H9 (cell line): ENCODE measurements around the gene TBC1D8. TPM values are rescaled to one million over a fixed set of nuclear protein-coding genes. Genes with fewer than 3 reads are reported as not detected.

ENCODE experiments used
- DNase-seq: peaks from one replicate; pipeline ENCODE4 v3.0.0-alpha.2; 2017
- H2AFZ ChIP-seq: one replicate; pipeline ENCODE4 v1.6.1; 2013; ENCODE audit warnings: mild to moderate bottlenecking, low read length, control low read depth, moderate library complexity
- H2AK5ac ChIP-seq: 2 replicates; pipeline ENCODE4 v1.6.1; 2013; ENCODE audit warnings: low read length, control low read depth, mixed read lengths; ENCODE audit not compliant: insufficient read length
- H2BK120ac ChIP-seq: one replicate; pipeline ENCODE4 v1.6.1; 2013; ENCODE audit warnings: low read depth, mild to moderate bottlenecking, low read length, control low read depth, inconsistent platforms; ENCODE audit not compliant: poor library complexity, severe bottlenecking
- H2BK12ac ChIP-seq: 2 replicates; pipeline ENCODE4 v1.6.1; 2013; ENCODE audit warnings: low read length, control low read depth, mixed read lengths, low read depth; ENCODE audit not compliant: insufficient read length
- H2BK15ac ChIP-seq: 2 replicates; pipeline ENCODE4 v1.6.1; 2013; ENCODE audit warnings: low read depth, low read length, control low read depth
- H2BK20ac ChIP-seq: one replicate; pipeline ENCODE4 v1.6.1; 2013; ENCODE audit warnings: low read depth, mild to moderate bottlenecking, low read length, control low read depth, inconsistent platforms; ENCODE audit not compliant: poor library complexity, severe bottlenecking
- H2BK5ac ChIP-seq: 2 replicates; pipeline ENCODE4 v1.6.1; 2013; ENCODE audit warnings: low read length, control low read depth, mixed read lengths; ENCODE audit not compliant: insufficient read length
- H3K14ac ChIP-seq: 2 replicates; pipeline ENCODE4 v1.6.1; 2013; ENCODE audit warnings: low read length, control low read depth; ENCODE audit not compliant: insufficient read depth
- H3K18ac ChIP-seq: 2 replicates; pipeline ENCODE4 v1.6.1; 2013; ENCODE audit warnings: low read depth, mild to moderate bottlenecking, mixed read lengths, low read length, control low read depth; ENCODE audit not compliant: insufficient read length
- H3K23ac ChIP-seq: 2 replicates; pipeline ENCODE4 v1.6.1; 2013; ENCODE audit warnings: low read length, control low read depth, mixed read lengths, low read depth; ENCODE audit not compliant: insufficient read length
- H3K23me2 ChIP-seq: 2 replicates; pipeline ENCODE4 v1.6.1; 2013; ENCODE audit warnings: low read depth, mild to moderate bottlenecking, mixed read lengths, low read length, control low read depth; ENCODE audit not compliant: insufficient read length, poor library complexity, severe bottlenecking
- H3K27ac ChIP-seq: 2 replicates; pipeline ENCODE4 v1.5.1; 2013; ENCODE audit warnings: low read length, control low read depth, mixed read lengths, low read depth; ENCODE audit not compliant: insufficient read length
- H3K27me3 ChIP-seq: 2 replicates; pipeline ENCODE4 v1.6.1; 2013; ENCODE audit warnings: low read length, control low read depth, inconsistent platforms; ENCODE audit not compliant: insufficient read depth
- H3K4ac ChIP-seq: 2 replicates; pipeline ENCODE4 v1.6.1; 2013; ENCODE audit warnings: low read depth, mild to moderate bottlenecking, control low read depth, inconsistent platforms, low read length, moderate library complexity
- H3K4me1 ChIP-seq: 2 replicates; pipeline ENCODE4 v1.6.1; 2013; ENCODE audit warnings: low read length, control low read depth, inconsistent platforms; ENCODE audit not compliant: insufficient read depth
- H3K4me2 ChIP-seq: 2 replicates; pipeline ENCODE4 v1.6.1; 2013; ENCODE audit warnings: low read length, control low read depth, mixed read lengths; ENCODE audit not compliant: insufficient read length, insufficient read depth
- H3K56ac ChIP-seq: 2 replicates; pipeline ENCODE4 v1.6.1; 2013; ENCODE audit warnings: low read depth, mild to moderate bottlenecking, mixed read lengths, low read length, control low read depth; ENCODE audit not compliant: insufficient read length
- H3K79me1 ChIP-seq: 2 replicates; pipeline ENCODE4 v1.6.1; 2013; ENCODE audit warnings: low read depth, mild to moderate bottlenecking, moderate library complexity, low read length, control low read depth, inconsistent platforms; ENCODE audit not compliant: insufficient read depth, poor library complexity, severe bottlenecking
- H3K79me2 ChIP-seq: 2 replicates; pipeline ENCODE4 v1.6.1; 2013; ENCODE audit warnings: low read length, control low read depth, inconsistent platforms; ENCODE audit not compliant: insufficient read depth
- H3K9ac ChIP-seq: 2 replicates; pipeline ENCODE4 v1.6.1; 2013; ENCODE audit warnings: low read length, control low read depth, mixed read lengths; ENCODE audit not compliant: insufficient read length; ENCODE audit errors: extremely low read depth
- H3K9me3 ChIP-seq: one replicate; pipeline ENCODE4 v1.6.1; 2013; ENCODE audit warnings: low read depth, low read length, inconsistent platforms; ENCODE audit not compliant: control insufficient read depth
- H3T11ph ChIP-seq: one replicate; pipeline ENCODE4 v1.6.1; 2013; ENCODE audit warnings: mild to moderate bottlenecking, low read length, control low read depth, inconsistent platforms
- H4K20me1 ChIP-seq: one replicate; pipeline ENCODE4 v1.6.1; 2013; ENCODE audit not compliant: control insufficient read depth, insufficient read length, insufficient read depth
- H4K5ac ChIP-seq: 2 replicates; pipeline ENCODE4 v1.6.1; 2013; ENCODE audit warnings: low read depth, mild to moderate bottlenecking, mixed read lengths, low read length, control low read depth; ENCODE audit not compliant: insufficient read length
- H4K8ac ChIP-seq: replicated peaks from 2 replicates; pipeline ENCODE4 v1.6.1; 2013; ENCODE audit warnings: low read length, control low read depth, mixed read lengths, low read depth; ENCODE audit not compliant: insufficient read length
- H4K91ac ChIP-seq: 2 replicates; pipeline ENCODE4 v1.6.1; 2013; ENCODE audit warnings: low read depth, mild to moderate bottlenecking, moderate library complexity, mixed read lengths, low read length, control low read depth; ENCODE audit not compliant: insufficient read length
- H3K27ac Mint-ChIP-seq, 3 experiments: 2 replicates in 2 of 3; 3 replicates in 1 of 3; pipeline ENCODE4 v1.8.0; 2020 to 2021; ENCODE audit warnings: mixed read lengths in 3 of 3, mild to moderate bottlenecking in 1 of 3, moderate library complexity in 1 of 3
- H3K27me3 Mint-ChIP-seq: 2 replicates; pipeline ENCODE4 v1.8.0; 2021; ENCODE audit warnings: low read depth, mild to moderate bottlenecking, moderate library complexity, mixed read lengths
- H3K36me3 Mint-ChIP-seq, 3 experiments: 2 replicates in 2 of 3; 3 replicates in 1 of 3; pipeline ENCODE4 v1.8.0; 2020 to 2021; ENCODE audit warnings: low read depth in 3 of 3, mixed read lengths in 3 of 3; ENCODE audit not compliant: insufficient read depth in 1 of 3
- H3K4me1 Mint-ChIP-seq, 2 experiments: 2 replicates each; pipeline ENCODE4 v1.8.0; 2020; ENCODE audit warnings: mixed read lengths in 2 of 2
- H3K4me3 Mint-ChIP-seq, 2 experiments: 2 replicates in 1 of 2; 3 replicates in 1 of 2; pipeline ENCODE4 v1.8.0; 2020 to 2021; ENCODE audit warnings: mild to moderate bottlenecking in 2 of 2, mixed read lengths in 2 of 2, moderate library complexity in 1 of 2
- H3K9me3 Mint-ChIP-seq, 2 experiments: 2 replicates in 1 of 2; 3 replicates in 1 of 2; pipeline ENCODE4 v1.8.0; 2020; ENCODE audit warnings: mild to moderate bottlenecking in 2 of 2, mixed read lengths in 2 of 2, moderate library complexity in 1 of 2
- CTCF ChIP-seq: fragments of 200-600 bp; sonication (generic); conservative IDR thresholded peaks from 3 replicates; pipeline ENCODE4 v1.8.0; 2021; ENCODE audit warnings: antibody characterized with exemption, mild to moderate bottlenecking
- WGBS: extraction: QIAGEN DNeasy Blood & Tissue Kit; methylation state at CpG from one replicate; pipeline ENCODE4 v1.1.7; 2013; ENCODE audit warnings: missing lambda C conversion rate, low lambda C conversion rate, mixed read lengths; ENCODE audit not compliant: insufficient read length; ENCODE audit errors: extremely low coverage; 5-methylcytosine and 5-hydroxymethylcytosine counted together
- total RNA-seq: library from RNA; stranded (reverse); gene quantifications from 2 replicates; pipeline ENCODE4 v1.2.1, GENCODE V29; 2021

The TBC1D8 gene
- total RNA-seq, 1 experiment from 2014 or later, result 16.6 TPM

- H3K4me1 ChIP-seq, result peaks cover 3% of the 10 kb centered on the region; the same call in 1 of the 2 replicates
These were observed 146.4 kb downstream of the TBC1D8 start for GRCh38 chr2:101004620-101005325.

More at GRCh38 chr2:101004620-101005325, 146.4 kb downstream of the TBC1D8 start:
- H3K27me3 ChIP-seq, result no peaks in the 10 kb centered on the region
- H2BK15ac ChIP-seq, result no peak overlapping the region
- no peak for DNase-seq
- H3K23me2 ChIP-seq, result peaks cover 8% of the 10 kb centered on the region
- H4K5ac ChIP-seq, result no peak overlapping the region
- peaks cover 15% of the 10 kb centered on the region; the same call in 1 of the 2 replicates for H3K79me2 ChIP-seq
- H3K23ac ChIP-seq, result no peak overlapping the region
- no peak overlapping the region for H2AFZ ChIP-seq
- peak overlapping the region; percentile 14 for H3K4me2 ChIP-seq
- H2BK20ac ChIP-seq, result no peak overlapping the region
- no peak overlapping the region for H3K14ac ChIP-seq
- H3K9ac ChIP-seq, result peak overlapping the region; percentile 29
- no peak overlapping the region for H3K18ac ChIP-seq
- no peak for TF ChIP-seq CTCF
- H3K56ac ChIP-seq, result no peak overlapping the region
- H3K27ac ChIP-seq, result peak overlapping the region; percentile 14
- no peaks in the 10 kb centered on the region for H4K20me1 ChIP-seq
- no peak overlapping the region for H2BK12ac ChIP-seq
- WGBS, result no CpG with 5 or more reads among the region's 12 CpGs
- Mint-ChIP-seq H3K27me3 (peaks cover 9% of the 10 kb centered on the region), H3K4me3 (peak overlapping the region; percentile 87 to 98), H3K4me1 (peaks cover 34 to 47% of the 10 kb centered on the region in 2 experiments), H3K27ac (peak overlapping the region; percentile 95 to 99 (median 98)), H3K36me3 (peaks cover 64 to 70% (median 70%) of the 10 kb centered on the region in 3 experiments), H3K9me3 (peaks cover 5% of the 10 kb centered on the region in 2 experiments; a peak in 4 of 5 replicates)
- no peak overlapping the region for H4K8ac ChIP-seq
- H2AK5ac ChIP-seq, result no peak overlapping the region
- H3K4ac ChIP-seq, result no peak overlapping the region
- no peak overlapping the region for H4K91ac ChIP-seq
- H3T11ph ChIP-seq, result no peak overlapping the region
- no peaks in the 10 kb centered on the region for H3K9me3 ChIP-seq
- no peak overlapping the region for H2BK120ac ChIP-seq
- H2BK5ac ChIP-seq, result no peak overlapping the region
- H3K79me1 ChIP-seq, result no peaks in the 10 kb centered on the region
